Neural progenitor cell (in vitro differentiated cells): Measurements from ENCODE around the gene KIF26B. TPM values are rescaled to one million over a fixed set of nuclear protein-coding genes. Genes with fewer than 3 reads are reported as not detected.

Experiments used
- DNase-seq: peaks from one replicate; pipeline ENCODE4 v3.0.0-alpha.2; 2016; ENCODE audit warnings: low spot score
- H2AFZ ChIP-seq: fragments of 200-600 bp; sonication (generic); replicated peaks from 2 replicates; pipeline ENCODE4 v1.6.1; 2016; ENCODE audit warnings: antibody characterized with exemption
- H3F3A ChIP-seq: fragments of 200-600 bp; sonication (generic); 2 replicates; pipeline ENCODE4 v1.6.1; 2016; ENCODE audit warnings: antibody characterized with exemption, low read depth
- H3K27ac ChIP-seq: fragments of 200-600 bp; sonication (generic); 2 replicates; pipeline ENCODE4 v1.5.1; 2016; ENCODE audit warnings: mild to moderate bottlenecking
- H3K27me3 ChIP-seq: fragments of 200-600 bp; sonication (generic); 2 replicates; pipeline ENCODE4 v1.6.1; 2016; ENCODE audit warnings: mild to moderate bottlenecking, moderate library complexity
- H3K36me3 ChIP-seq: fragments of 200-600 bp; sonication (generic); 2 replicates; pipeline ENCODE4 v1.5.1; 2016
- H3K4me1 ChIP-seq: fragments of 200-600 bp; sonication (generic); 2 replicates; pipeline ENCODE4 v1.6.1; 2016; ENCODE audit warnings: mixed run types
- H3K4me2 ChIP-seq: fragments of 200-600 bp; sonication (generic); 2 replicates; pipeline ENCODE4 v1.6.1; 2016
- H3K4me3 ChIP-seq: fragments of 200-600 bp; sonication (generic); 2 replicates; pipeline ENCODE4 v1.5.1; 2016
- H3K79me2 ChIP-seq: fragments of 200-600 bp; sonication (generic); 2 replicates; pipeline ENCODE4 v1.6.1; 2016; ENCODE audit warnings: low read depth
- H3K9ac ChIP-seq: fragments of 200-600 bp; sonication (generic); 2 replicates; pipeline ENCODE4 v1.6.1; 2016
- H3K9me3 ChIP-seq: fragments of 200-600 bp; sonication (generic); 2 replicates; pipeline ENCODE4 v1.5.1; 2016; ENCODE audit warnings: low read depth
- H4K20me1 ChIP-seq: fragments of 200-600 bp; sonication (generic); 2 replicates; pipeline ENCODE4 v1.6.1; 2016; ENCODE audit warnings: low read depth
- H3K27ac Mint-ChIP-seq: 3 replicates; pipeline ENCODE4 v1.8.0; 2021; ENCODE audit warnings: mixed read lengths
- H3K27me3 Mint-ChIP-seq: 2 replicates; pipeline ENCODE4 v1.8.0; 2022; ENCODE audit warnings: low read depth, mild to moderate bottlenecking, inconsistent platforms, moderate library complexity, mixed read lengths; ENCODE audit not compliant: insufficient read depth
- H3K36me3 Mint-ChIP-seq: 3 replicates; pipeline ENCODE4 v1.8.0; 2021; ENCODE audit warnings: mixed read lengths
- H3K4me1 Mint-ChIP-seq: 3 replicates; pipeline ENCODE4 v1.8.0; 2021; ENCODE audit warnings: mixed read lengths
- H3K4me3 Mint-ChIP-seq: 3 replicates; pipeline ENCODE4 v1.8.0; 2021; ENCODE audit warnings: mild to moderate bottlenecking, moderate library complexity, mixed read lengths
- H3K9me3 Mint-ChIP-seq: 3 replicates; pipeline ENCODE4 v1.8.0; 2020; ENCODE audit warnings: mixed read lengths
- CTCF ChIP-seq: fragments of 200-600 bp; sonication (generic); IDR thresholded peaks from 2 replicates; pipeline ENCODE4 v1.5.1; 2017; ENCODE audit warnings: antibody characterized with exemption, mild to moderate bottlenecking
- EZH2 ChIP-seq: fragments of 200-600 bp; sonication (generic); IDR thresholded peaks from 2 replicates; pipeline ENCODE4 v1.6.1; 2017; ENCODE audit warnings: antibody characterized with exemption, mild to moderate bottlenecking, moderate library complexity
- EZH2phosphoT487 ChIP-seq: fragments of 200-600 bp; sonication (generic); IDR thresholded peaks from 2 replicates; pipeline ENCODE4 v1.6.1; 2017; ENCODE audit warnings: antibody characterized with exemption
- total RNA-seq: library from RNA; depleted of rRNA; stranded (reverse); fragments of >200 nt; gene quantifications from 2 replicates; pipeline ENCODE4 v1.2.3, GENCODE V29; 2015; ENCODE audit warnings: low replicate concordance

The KIF26B gene
- 0.47 and 1.2 TPM in 2 replicates for total RNA-seq

GRCh38 chr1:245154429-245155271, at the start of gene KIF26B:
Gene KIF26B, plus strand, starts transcription at chr1:245154985. Its CDS starts 440 bp downstream, at chr1:245155425.
- Mint-ChIP-seq H3K27me3 (peaks cover 14% of the 10 kb centered on the region), H3K36me3 (peaks cover 7% of the 10 kb centered on the region), H3K4me1 (peaks cover 9% of the 10 kb centered on the region), H3K27ac (no peak within 1 kb of the TSS), H3K4me3 (peak within 1 kb of the TSS; percentile 93), H3K9me3 (peaks cover 14% of the 10 kb centered on the region)
- peak within 1 kb of the TSS; percentile 94 for H3K4me2 ChIP-seq
- H3K4me3 ChIP-seq, result peak within 1 kb of the TSS; percentile 74
- no peak within 1 kb of the TSS for H3K27ac ChIP-seq
- H3K4me1 ChIP-seq, result peaks cover 20% of the 10 kb centered on the region
- peak within 1 kb of the TSS; percentile 98 for H2AFZ ChIP-seq
- TF ChIP-seq CTCF (no peak), EZH2phosphoT487 (peak; percentile 52), EZH2 (peak; percentile 17)
- no peaks in the 10 kb centered on the region for H3K36me3 ChIP-seq
- H4K20me1 ChIP-seq, result no peaks in the 10 kb centered on the region
- peak; percentile 65 for DNase-seq
- no peaks in the 10 kb centered on the region for H3K9me3 ChIP-seq
- no peak within 1 kb of the TSS for H3K9ac ChIP-seq
- H3F3A ChIP-seq, result peaks cover 14% of the 10 kb centered on the region
- peaks cover 95% of the 10 kb centered on the region for H3K27me3 ChIP-seq
- no peaks in the 10 kb centered on the region for H3K79me2 ChIP-seq

DNA sequence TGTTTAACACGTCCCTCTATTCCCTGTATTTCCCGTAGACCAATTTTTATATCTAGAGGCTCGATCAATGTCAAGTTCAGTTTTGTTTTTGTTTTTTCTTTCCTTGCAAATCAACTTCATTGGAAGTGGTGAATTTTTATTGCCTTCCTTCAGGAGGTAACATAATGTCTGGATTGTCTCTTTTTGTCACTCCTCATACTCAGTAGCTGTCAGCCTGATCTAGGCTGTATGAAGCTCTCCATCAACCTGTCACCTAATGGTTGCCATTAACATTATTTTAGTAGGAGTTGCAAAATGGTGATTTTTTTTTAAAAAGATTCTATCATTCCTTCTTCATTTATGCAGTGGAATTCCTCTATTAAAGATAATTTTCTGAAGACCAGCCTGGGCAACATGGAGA, 49.7 kb upstream of the KIF26B start:
- no peak overlapping the region for H3K9ac ChIP-seq
- H3K4me1 ChIP-seq, result peaks cover 13% of the 10 kb centered on the region
- H3K4me3 ChIP-seq, result no peak overlapping the region
- no peaks in the 10 kb centered on the region for H3K36me3 Mint-ChIP-seq
- no peak overlapping the region for H3K27ac ChIP-seq
- no peaks in the 10 kb centered on the region for H3K36me3 ChIP-seq
- H3K27me3 Mint-ChIP-seq, result no peaks in the 10 kb centered on the region
- peaks cover 4% of the 10 kb centered on the region for H3F3A ChIP-seq
- no peaks in the 10 kb centered on the region for H3K9me3 ChIP-seq
- H3K27ac Mint-ChIP-seq, result no peak overlapping the region
- H3K9me3 Mint-ChIP-seq, result peaks cover 4% of the 10 kb centered on the region
- H3K27me3 ChIP-seq, result no peaks in the 10 kb centered on the region
- no peak overlapping the region for H2AFZ ChIP-seq
- DNase-seq, result no peak
- peaks cover 12% of the 10 kb centered on the region for H3K4me1 Mint-ChIP-seq
- H3K4me2 ChIP-seq, result no peak overlapping the region
- no peaks in the 10 kb centered on the region for H4K20me1 ChIP-seq
- no peak overlapping the region for H3K4me3 Mint-ChIP-seq
- no peaks in the 10 kb centered on the region for H3K79me2 ChIP-seq
- TF ChIP-seq EZH2phosphoT487 (no peak), CTCF (no peak), EZH2 (no peak)

DNA sequence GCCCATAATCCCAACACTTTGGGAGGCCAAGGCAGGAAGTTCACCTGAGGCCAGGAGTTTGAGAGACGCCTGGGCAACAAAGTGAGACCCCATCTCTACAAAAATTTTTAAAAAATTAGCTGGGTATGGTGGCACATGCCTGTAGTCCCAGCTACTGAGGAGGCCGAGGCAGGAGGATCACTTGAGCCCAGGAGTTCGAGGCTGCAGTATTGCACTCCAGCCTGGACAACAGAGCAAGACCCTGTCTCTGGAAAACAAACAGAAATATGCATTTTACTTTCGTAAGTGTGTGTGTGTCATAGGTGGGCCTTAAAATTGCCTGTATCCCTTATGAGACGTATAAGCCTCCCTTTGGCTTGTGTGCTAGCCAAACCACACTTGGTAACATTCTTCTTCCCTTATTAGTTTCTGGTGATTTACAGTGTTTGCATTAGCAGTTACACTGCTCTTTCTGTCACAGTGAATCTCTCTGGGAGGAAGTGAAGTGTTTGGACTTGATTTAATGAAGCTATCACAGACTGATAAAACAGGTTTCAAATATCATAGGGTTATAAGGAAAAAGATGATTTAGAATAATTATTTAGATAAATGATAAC, 48.9 kb upstream of the KIF26B start:
- DNase-seq, result no peak
- Mint-ChIP-seq H3K27me3 (no peaks in the 10 kb centered on the region), H3K9me3 (peaks cover 4% of the 10 kb centered on the region), H3K4me1 (peaks cover 12% of the 10 kb centered on the region), H3K36me3 (no peaks in the 10 kb centered on the region), H3K27ac (no peak overlapping the region), H3K4me3 (no peak overlapping the region)
- TF ChIP-seq EZH2phosphoT487 (no peak), EZH2 (no peak), CTCF (no peak)
- H3K27ac ChIP-seq, result no peak overlapping the region
- no peak overlapping the region for H3K4me2 ChIP-seq
- no peaks in the 10 kb centered on the region for H3K9me3 ChIP-seq
- H3K4me3 ChIP-seq, result no peak overlapping the region
- H3K79me2 ChIP-seq, result no peaks in the 10 kb centered on the region
- H3K4me1 ChIP-seq, result peaks cover 13% of the 10 kb centered on the region
- H3K9ac ChIP-seq, result no peak overlapping the region
- H3K27me3 ChIP-seq, result no peaks in the 10 kb centered on the region
- H4K20me1 ChIP-seq, result no peaks in the 10 kb centered on the region
- H2AFZ ChIP-seq, result no peak overlapping the region
- no peaks in the 10 kb centered on the region for H3K36me3 ChIP-seq
- peaks cover 4% of the 10 kb centered on the region for H3F3A ChIP-seq
